Ovary (tissue), 3 donors: Measurements from ENCODE around the gene HOXC12.

ENCODE experiments used
- CTCF ChIP-seq, 3 donors: fragments of 450-650 bp in 2 of 3; fragments of 200-600 bp in 1 of 3; IDR thresholded peaks; one replicate each; pipeline versions ENCODE4 v1.5.1 to v1.8.0; 2016 to 2022; ENCODE audit warnings: antibody characterized with exemption in 3 of 3, mild to moderate bottlenecking in 1 of 3
- EP300 ChIP-seq: sonication (generic); formaldehyde crosslinking; IDR thresholded peaks from one replicate; pipeline ENCODE4 v1.6.1; 2017; ENCODE audit warnings: antibody characterized with exemption
- POLR2A ChIP-seq: fragments of 450-650 bp; IDR thresholded peaks from one replicate; pipeline ENCODE4 v1.6.1; 2017; ENCODE audit warnings: antibody characterized with exemption, mild to moderate bottlenecking, moderate library complexity
- donor health status: DM: no; HTN: no; CAD: no.

GRCh38 chr12:54002278-54002914 is 47.7 kb downstream of the HOXC12 start:
- TF ChIP-seq CTCF (IDR thresholded peaks at IDR 0.05) (no peak), POLR2A (no peak), EP300 (no peak)
